SK-N-SH treated with all-trans-retinoic acid at 6 μM for 48 hours (cell line): ENCODE data around the gene ANKRD11.

Source experiments
- ATAC-seq: fragments of 200-7000 bp; cut with Tn5 transposase; 3 replicates; pipeline ENCODE4 v1.9.1; 2020; ENCODE audit warnings: mild to moderate bottlenecking, moderate library complexity
- ARNTL ChIP-seq: fragments of 450-650 bp; formaldehyde crosslinking; IDR thresholded peaks from 2 replicates; pipeline ENCODE4 v1.5.0; 2020; ENCODE audit warnings: low read depth, mild to moderate bottlenecking, moderate library complexity, borderline replicate concordance
- BACH2 ChIP-seq: fragments of 250-450 bp; sonication (Bioruptor Pico); IDR thresholded peaks from 2 replicates; pipeline ENCODE4 v1.9.0; 2021; ENCODE audit warnings: mild to moderate bottlenecking, borderline replicate concordance
- CSDC2 ChIP-seq: fragments of 250-450 bp; sonication (Bioruptor Pico); IDR thresholded peaks from 2 replicates; pipeline ENCODE4 v1.5.0; 2020; ENCODE audit warnings: mild to moderate bottlenecking, moderate library complexity
- ESRRG ChIP-seq: fragments of 250-450 bp; sonication (Bioruptor Pico); IDR thresholded peaks from 2 replicates; pipeline ENCODE4 v1.6.1; 2021; ENCODE audit warnings: mild to moderate bottlenecking
- ISL1 ChIP-seq: fragments of 250-450 bp; sonication (Bioruptor Pico); IDR thresholded peaks from 2 replicates; pipeline ENCODE4 v2.1.2; 2022; ENCODE audit warnings: mild to moderate bottlenecking, moderate library complexity
- OSR1 ChIP-seq: fragments of 250-450 bp; sonication (Bioruptor Pico); IDR thresholded peaks from 2 replicates; pipeline ENCODE4 v1.8.0; 2022; ENCODE audit warnings: moderate library complexity, mild to moderate bottlenecking, inconsistent platforms
- PPARA ChIP-seq: fragments of 250-450 bp; sonication (Bioruptor Pico); IDR thresholded peaks from 2 replicates; pipeline ENCODE4 v1.5.0; 2020; ENCODE audit warnings: mild to moderate bottlenecking, borderline replicate concordance
- SNAI2 ChIP-seq: fragments of 250-450 bp; sonication (Bioruptor Pico); IDR thresholded peaks from 2 replicates; pipeline ENCODE4 v1.5.0; 2020; ENCODE audit warnings: mild to moderate bottlenecking, moderate library complexity
- TCF4 ChIP-seq: fragments of 250-450 bp; sonication (Bioruptor Pico); IDR thresholded peaks from 2 replicates; pipeline ENCODE4 v1.8.0; 2021; ENCODE audit warnings: mild to moderate bottlenecking, moderate library complexity, borderline replicate concordance
- TOX ChIP-seq: fragments of 250-450 bp; sonication (Bioruptor Pico); IDR thresholded peaks from 2 replicates; pipeline ENCODE4 v1.8.0; 2021; ENCODE audit warnings: mild to moderate bottlenecking, moderate library complexity, borderline replicate concordance
- ZC3H10 ChIP-seq: fragments of 250-450 bp; sonication (Bioruptor Pico); IDR thresholded peaks from 2 replicates; pipeline ENCODE4 v1.5.1; 2021; ENCODE audit warnings: mild to moderate bottlenecking, moderate library complexity
- ZFP3 ChIP-seq: fragments of 250-450 bp; sonication (Bioruptor Pico); IDR thresholded peaks from 2 replicates; pipeline ENCODE4 v1.5.0; 2020; ENCODE audit warnings: mild to moderate bottlenecking, moderate library complexity
- ZFP30 ChIP-seq: fragments of 450-650 bp; formaldehyde crosslinking; IDR thresholded peaks from 2 replicates; pipeline ENCODE4 v1.5.0; 2022; ENCODE audit warnings: mild to moderate bottlenecking, moderate library complexity
- TF ChIP-seq, protein P1 (sequence below): fragments of 250-450 bp; sonication (Bioruptor Pico); IDR thresholded peaks from 2 replicates; pipeline ENCODE4 v1.8.0; 2020; ENCODE audit warnings: mild to moderate bottlenecking, moderate library complexity, borderline replicate concordance
- TF ChIP-seq, protein P2 (sequence below): fragments of 250-450 bp; sonication (Bioruptor Pico); IDR thresholded peaks from 2 replicates; pipeline ENCODE4 v1.5.0; 2020; ENCODE audit warnings: mild to moderate bottlenecking, moderate library complexity
- TF ChIP-seq, protein P3 (sequence below): fragments of 250-450 bp; sonication (Bioruptor Pico); IDR thresholded peaks from 2 replicates; pipeline ENCODE4 v1.8.0; 2021; ENCODE audit warnings: low read depth, mild to moderate bottlenecking, moderate library complexity, borderline replicate concordance
- TF ChIP-seq, protein P4 (sequence below): fragments of 250-450 bp; sonication (Bioruptor Pico); IDR thresholded peaks from 2 replicates; pipeline ENCODE4 v1.5.1; 2021; ENCODE audit warnings: mild to moderate bottlenecking, moderate library complexity
- TF ChIP-seq, protein P5 (sequence below): fragments of 250-450 bp; sonication (Bioruptor Pico); IDR thresholded peaks from 2 replicates; pipeline ENCODE4 v1.5.1; 2020; ENCODE audit warnings: low read depth, mild to moderate bottlenecking, moderate library complexity

Gene ANKRD11

DNA sequence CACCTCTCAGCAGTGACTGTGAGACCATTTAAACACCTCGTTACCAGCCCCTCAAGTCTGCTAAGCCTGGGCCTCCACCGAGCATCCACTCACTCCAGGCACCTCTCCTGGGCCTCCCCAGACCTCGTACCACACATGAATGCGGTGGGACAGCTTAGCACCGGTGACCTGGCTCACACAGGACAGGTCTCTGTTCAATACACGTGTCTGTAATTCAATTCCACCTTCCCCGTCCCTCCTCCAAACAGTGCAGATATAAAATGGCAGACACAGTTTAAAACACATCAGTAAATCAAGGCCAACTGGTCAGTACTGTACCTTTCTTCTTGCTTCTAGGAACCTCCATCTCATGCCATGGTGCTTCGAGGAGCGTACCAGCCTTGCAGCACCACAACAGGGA lies 199.0 kb downstream of the ANKRD11 start:
- TF ChIP-seq, protein P1, sequence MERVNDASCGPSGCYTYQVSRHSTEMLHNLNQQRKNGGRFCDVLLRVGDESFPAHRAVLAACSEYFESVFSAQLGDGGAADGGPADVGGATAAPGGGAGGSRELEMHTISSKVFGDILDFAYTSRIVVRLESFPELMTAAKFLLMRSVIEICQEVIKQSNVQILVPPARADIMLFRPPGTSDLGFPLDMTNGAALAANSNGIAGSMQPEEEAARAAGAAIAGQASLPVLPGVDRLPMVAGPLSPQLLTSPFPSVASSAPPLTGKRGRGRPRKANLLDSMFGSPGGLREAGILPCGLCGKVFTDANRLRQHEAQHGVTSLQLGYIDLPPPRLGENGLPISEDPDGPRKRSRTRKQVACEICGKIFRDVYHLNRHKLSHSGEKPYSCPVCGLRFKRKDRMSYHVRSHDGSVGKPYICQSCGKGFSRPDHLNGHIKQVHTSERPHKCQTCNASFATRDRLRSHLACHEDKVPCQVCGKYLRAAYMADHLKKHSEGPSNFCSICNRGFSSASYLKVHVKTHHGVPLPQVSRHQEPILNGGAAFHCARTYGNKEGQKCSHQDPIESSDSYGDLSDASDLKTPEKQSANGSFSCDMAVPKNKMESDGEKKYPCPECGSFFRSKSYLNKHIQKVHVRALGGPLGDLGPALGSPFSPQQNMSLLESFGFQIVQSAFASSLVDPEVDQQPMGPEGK = no peak
- TF ChIP-seq ISL1 (CRISPR knock-in tag) = no peak
- no peak for TF ChIP-seq CSDC2
- no peak for TF ChIP-seq TOX (CRISPR knock-in tag)
- TF ChIP-seq, protein P2, sequence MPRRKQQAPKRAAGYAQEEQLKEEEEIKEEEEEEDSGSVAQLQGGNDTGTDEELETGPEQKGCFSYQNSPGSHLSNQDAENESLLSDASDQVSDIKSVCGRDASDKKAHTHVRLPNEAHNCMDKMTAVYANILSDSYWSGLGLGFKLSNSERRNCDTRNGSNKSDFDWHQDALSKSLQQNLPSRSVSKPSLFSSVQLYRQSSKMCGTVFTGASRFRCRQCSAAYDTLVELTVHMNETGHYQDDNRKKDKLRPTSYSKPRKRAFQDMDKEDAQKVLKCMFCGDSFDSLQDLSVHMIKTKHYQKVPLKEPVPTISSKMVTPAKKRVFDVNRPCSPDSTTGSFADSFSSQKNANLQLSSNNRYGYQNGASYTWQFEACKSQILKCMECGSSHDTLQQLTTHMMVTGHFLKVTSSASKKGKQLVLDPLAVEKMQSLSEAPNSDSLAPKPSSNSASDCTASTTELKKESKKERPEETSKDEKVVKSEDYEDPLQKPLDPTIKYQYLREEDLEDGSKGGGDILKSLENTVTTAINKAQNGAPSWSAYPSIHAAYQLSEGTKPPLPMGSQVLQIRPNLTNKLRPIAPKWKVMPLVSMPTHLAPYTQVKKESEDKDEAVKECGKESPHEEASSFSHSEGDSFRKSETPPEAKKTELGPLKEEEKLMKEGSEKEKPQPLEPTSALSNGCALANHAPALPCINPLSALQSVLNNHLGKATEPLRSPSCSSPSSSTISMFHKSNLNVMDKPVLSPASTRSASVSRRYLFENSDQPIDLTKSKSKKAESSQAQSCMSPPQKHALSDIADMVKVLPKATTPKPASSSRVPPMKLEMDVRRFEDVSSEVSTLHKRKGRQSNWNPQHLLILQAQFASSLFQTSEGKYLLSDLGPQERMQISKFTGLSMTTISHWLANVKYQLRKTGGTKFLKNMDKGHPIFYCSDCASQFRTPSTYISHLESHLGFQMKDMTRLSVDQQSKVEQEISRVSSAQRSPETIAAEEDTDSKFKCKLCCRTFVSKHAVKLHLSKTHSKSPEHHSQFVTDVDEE (CRISPR knock-in tag) = no peak
- TF ChIP-seq, protein P3, sequence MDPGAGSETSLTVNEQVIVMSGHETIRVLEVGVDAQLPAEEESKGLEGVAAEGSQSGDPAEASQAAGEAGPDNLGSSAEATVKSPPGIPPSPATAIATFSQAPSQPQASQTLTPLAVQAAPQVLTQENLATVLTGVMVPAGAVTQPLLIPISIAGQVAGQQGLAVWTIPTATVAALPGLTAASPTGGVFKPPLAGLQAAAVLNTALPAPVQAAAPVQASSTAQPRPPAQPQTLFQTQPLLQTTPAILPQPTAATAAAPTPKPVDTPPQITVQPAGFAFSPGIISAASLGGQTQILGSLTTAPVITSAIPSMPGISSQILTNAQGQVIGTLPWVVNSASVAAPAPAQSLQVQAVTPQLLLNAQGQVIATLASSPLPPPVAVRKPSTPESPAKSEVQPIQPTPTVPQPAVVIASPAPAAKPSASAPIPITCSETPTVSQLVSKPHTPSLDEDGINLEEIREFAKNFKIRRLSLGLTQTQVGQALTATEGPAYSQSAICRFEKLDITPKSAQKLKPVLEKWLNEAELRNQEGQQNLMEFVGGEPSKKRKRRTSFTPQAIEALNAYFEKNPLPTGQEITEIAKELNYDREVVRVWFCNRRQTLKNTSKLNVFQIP = no peak
- TF ChIP-seq, protein P4, sequence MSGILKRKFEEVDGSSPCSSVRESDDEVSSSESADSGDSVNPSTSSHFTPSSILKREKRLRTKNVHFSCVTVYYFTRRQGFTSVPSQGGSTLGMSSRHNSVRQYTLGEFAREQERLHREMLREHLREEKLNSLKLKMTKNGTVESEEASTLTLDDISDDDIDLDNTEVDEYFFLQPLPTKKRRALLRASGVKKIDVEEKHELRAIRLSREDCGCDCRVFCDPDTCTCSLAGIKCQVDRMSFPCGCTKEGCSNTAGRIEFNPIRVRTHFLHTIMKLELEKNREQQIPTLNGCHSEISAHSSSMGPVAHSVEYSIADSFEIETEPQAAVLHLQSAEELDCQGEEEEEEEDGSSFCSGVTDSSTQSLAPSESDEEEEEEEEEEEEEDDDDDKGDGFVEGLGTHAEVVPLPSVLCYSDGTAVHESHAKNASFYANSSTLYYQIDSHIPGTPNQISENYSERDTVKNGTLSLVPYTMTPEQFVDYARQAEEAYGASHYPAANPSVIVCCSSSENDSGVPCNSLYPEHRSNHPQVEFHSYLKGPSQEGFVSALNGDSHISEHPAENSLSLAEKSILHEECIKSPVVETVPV (CRISPR knock-in tag) = no peak
- no peak for TF ChIP-seq ZFP30
- TF ChIP-seq, all 23 proteins: peak for 0
- ATAC-seq = no peak

DNA sequence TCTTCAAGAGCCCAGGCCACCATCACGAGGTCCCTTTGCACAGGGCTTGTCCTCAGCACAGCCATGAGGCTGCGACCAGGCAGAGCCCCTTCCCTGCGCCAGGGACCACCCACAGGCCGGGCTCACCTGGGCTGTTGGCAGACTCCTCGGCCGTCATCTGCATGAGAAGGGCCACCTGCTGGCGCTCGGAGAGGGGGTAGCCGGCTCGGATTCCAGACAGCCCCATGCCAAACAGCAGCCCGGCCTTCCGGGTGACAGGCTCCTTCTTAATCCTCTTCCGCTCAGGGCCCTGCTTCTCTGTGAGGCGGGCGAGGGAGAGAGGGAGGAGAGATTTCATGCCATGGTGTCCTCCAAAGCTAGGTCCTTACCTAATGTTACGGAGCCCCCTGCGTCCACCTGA lies 199.5 kb downstream of the ANKRD11 start:
- TF ChIP-seq ZFP3 (no peak), ZC3H10 (CRISPR knock-in tag) (no peak), ESRRG (no peak), ISL1 (CRISPR knock-in tag) (no peak), OSR1 (CRISPR knock-in tag) (no peak), ZFP30 (no peak), BACH2 (CRISPR knock-in tag) (no peak), SNAI2 (CRISPR knock-in tag) (no peak), CSDC2 (no peak), PPARA (CRISPR knock-in tag) (no peak), ARNTL (no peak), TOX (CRISPR knock-in tag) (no peak), TCF4 (CRISPR knock-in tag) (no peak)
- TF ChIP-seq, protein P4 (CRISPR knock-in tag) = no peak
- TF ChIP-seq, protein P2 (CRISPR knock-in tag) = no peak
- TF ChIP-seq, protein P3 = no peak
- TF ChIP-seq, protein P5, sequence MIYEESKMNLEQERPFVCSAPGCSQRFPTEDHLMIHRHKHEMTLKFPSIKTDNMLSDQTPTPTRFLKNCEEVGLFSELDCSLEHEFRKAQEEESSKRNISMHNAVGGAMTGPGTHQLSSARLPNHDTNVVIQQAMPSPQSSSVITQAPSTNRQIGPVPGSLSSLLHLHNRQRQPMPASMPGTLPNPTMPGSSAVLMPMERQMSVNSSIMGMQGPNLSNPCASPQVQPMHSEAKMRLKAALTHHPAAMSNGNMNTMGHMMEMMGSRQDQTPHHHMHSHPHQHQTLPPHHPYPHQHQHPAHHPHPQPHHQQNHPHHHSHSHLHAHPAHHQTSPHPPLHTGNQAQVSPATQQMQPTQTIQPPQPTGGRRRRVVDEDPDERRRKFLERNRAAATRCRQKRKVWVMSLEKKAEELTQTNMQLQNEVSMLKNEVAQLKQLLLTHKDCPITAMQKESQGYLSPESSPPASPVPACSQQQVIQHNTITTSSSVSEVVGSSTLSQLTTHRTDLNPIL (CRISPR knock-in tag) = no peak

More for the DNA sequence above, 199.5 kb downstream of the ANKRD11 start:
- no peak for ATAC-seq
